Ectodermal cell (in vitro differentiated cells): ENCODE data around the gene ADAP1.

Experiments used
- H3K27ac ChIP-seq: 2 replicates; pipeline ENCODE4 v1.7.0; 2013; ENCODE audit warnings: mild to moderate bottlenecking, low read depth, low read length; ENCODE audit not compliant: insufficient read depth, poor library complexity, severe bottlenecking
- H3K27me3 ChIP-seq: 2 replicates; pipeline ENCODE4 v1.7.0; 2013; ENCODE audit warnings: mild to moderate bottlenecking, low read length; ENCODE audit not compliant: insufficient read depth, control insufficient read depth, poor library complexity, severe bottlenecking
- H3K36me3 ChIP-seq: one replicate; pipeline ENCODE4 v1.7.0; 2013; ENCODE audit warnings: low read length; ENCODE audit not compliant: control insufficient read depth, insufficient read depth
- H3K4me1 ChIP-seq: one replicate; pipeline ENCODE4 v1.7.0; 2013; ENCODE audit warnings: low read length; ENCODE audit not compliant: control insufficient read depth, insufficient read depth
- H3K4me3 ChIP-seq: 2 replicates; pipeline ENCODE4 v1.7.0; 2013; ENCODE audit warnings: low read depth, low read length, control low read depth; ENCODE audit not compliant: insufficient read depth
- H3K9me3 ChIP-seq: 2 replicates; pipeline ENCODE4 v1.7.0; 2013; ENCODE audit warnings: mild to moderate bottlenecking, low read length, moderate library complexity; ENCODE audit not compliant: control insufficient read depth
- WGBS, 2 experiments: methylation state at CpG; one replicate each; pipeline ENCODE4 v1.1.7; 2013; ENCODE audit warnings: missing lambda C conversion rate in 2 of 2; 5-methylcytosine and 5-hydroxymethylcytosine counted together

ADAP1 gene

GRCh38 chr7:867406-868188, 86.9 kb downstream of the ADAP1 start:
- H3K27me3 ChIP-seq: no peaks in the 10 kb centered on the region
- WGBS, 2 experiments: 95 to 96% methylated on average over 22 of the region's 22 CpGs
- H3K4me1 ChIP-seq: no peaks in the 10 kb centered on the region
- H3K27ac ChIP-seq: no peak overlapping the region
- no peak overlapping the region for H3K4me3 ChIP-seq
- H3K9me3 ChIP-seq: no peaks in the 10 kb centered on the region
- H3K36me3 ChIP-seq: peaks cover 44% of the 10 kb centered on the region

GRCh38 chr7:867001-867405, 87.5 kb downstream of the ADAP1 start:
- H3K4me1 ChIP-seq: no peaks in the 10 kb centered on the region
- H3K4me3 ChIP-seq: no peak overlapping the region
- H3K36me3 ChIP-seq: peaks cover 45% of the 10 kb centered on the region
- no peaks in the 10 kb centered on the region for H3K9me3 ChIP-seq
- H3K27me3 ChIP-seq: no peaks in the 10 kb centered on the region
- WGBS, 2 experiments: 97% methylated on average over 18 of the region's 18 CpGs
- H3K27ac ChIP-seq: no peak overlapping the region

GRCh38 chr7:865921-866320, 88.6 kb downstream of the ADAP1 start:
- Histone ChIP-seq H3K4me1 (no peaks in the 10 kb centered on the region), H3K27me3 (no peaks in the 10 kb centered on the region), H3K9me3 (no peaks in the 10 kb centered on the region), H3K36me3 (peaks cover 53% of the 10 kb centered on the region), H3K4me3 (no peak overlapping the region), H3K27ac (no peak overlapping the region)
- WGBS, 2 experiments: 97% methylated on average over 25 of the region's 25 CpGs

- WGBS, 2 experiments: 84 to 91% methylated on average over 16 of the region's 16 CpGs
- Histone ChIP-seq H3K4me1 (no peaks in the 10 kb centered on the region), H3K4me3 (no peak overlapping the region), H3K27ac (no peak overlapping the region), H3K36me3 (peaks cover 60% of the 10 kb centered on the region), H3K9me3 (no peaks in the 10 kb centered on the region), H3K27me3 (no peaks in the 10 kb centered on the region)
Observed at GRCh38 chr7:863106-863505, 91.4 kb downstream of the ADAP1 start.

GRCh38 chr7:862157-862556, 92.3 kb downstream of the ADAP1 start:
- Histone ChIP-seq H3K36me3 (peaks cover 54% of the 10 kb centered on the region), H3K9me3 (no peaks in the 10 kb centered on the region), H3K4me1 (no peaks in the 10 kb centered on the region), H3K27ac (no peak overlapping the region), H3K27me3 (no peaks in the 10 kb centered on the region), H3K4me3 (no peak overlapping the region)
- 89 to 92% methylated on average over 6 of the region's 6 CpGs for WGBS, 2 experiments

GRCh38 chr7:861222-861621, 93.3 kb downstream of the ADAP1 start:
- H3K36me3 ChIP-seq: peaks cover 58% of the 10 kb centered on the region

GRCh38 chr7:860149-860548, 94.3 kb downstream of the ADAP1 start:
- Histone ChIP-seq H3K4me3 (no peak overlapping the region), H3K4me1 (no peaks in the 10 kb centered on the region), H3K27ac (no peak overlapping the region), H3K27me3 (no peaks in the 10 kb centered on the region), H3K36me3 (peaks cover 48% of the 10 kb centered on the region), H3K9me3 (no peaks in the 10 kb centered on the region)
- WGBS, 2 experiments: 94 to 95% methylated on average over 21 of the region's 21 CpGs

More at GRCh38 chr7:861222-861621, 93.3 kb downstream of the ADAP1 start:
- Histone ChIP-seq H3K4me1 (no peaks in the 10 kb centered on the region), H3K27ac (no peak overlapping the region), H3K27me3 (no peaks in the 10 kb centered on the region), H3K9me3 (no peaks in the 10 kb centered on the region), H3K4me3 (no peak overlapping the region)
- WGBS, 2 experiments: 94 to 96% methylated on average over 9 of the region's 9 CpGs

- no peaks in the 10 kb centered on the region for H3K4me1 ChIP-seq
- peaks cover 47% of the 10 kb centered on the region for H3K36me3 ChIP-seq
- H3K9me3 ChIP-seq: no peaks in the 10 kb centered on the region
- H3K4me3 ChIP-seq: no peak overlapping the region
- H3K27me3 ChIP-seq: no peaks in the 10 kb centered on the region
- no peak overlapping the region for H3K27ac ChIP-seq
- 89 to 93% methylated on average over 16 of the region's 16 CpGs for WGBS, 2 experiments
Observed at GRCh38 chr7:859359-860030, 95.0 kb downstream of the ADAP1 start.

GRCh38 chr7:857661-858060, 96.8 kb downstream of the ADAP1 start:
- Histone ChIP-seq H3K27me3 (no peaks in the 10 kb centered on the region), H3K4me1 (no peaks in the 10 kb centered on the region), H3K9me3 (no peaks in the 10 kb centered on the region), H3K4me3 (no peak overlapping the region), H3K36me3 (peaks cover 61% of the 10 kb centered on the region), H3K27ac (no peak overlapping the region)
- WGBS, 2 experiments: 96 to 97% methylated on average over 9 of the region's 9 CpGs

GRCh38 chr7:856444-857095, 97.9 kb downstream of the ADAP1 start:
- H3K27me3 ChIP-seq: no peaks in the 10 kb centered on the region
- H3K27ac ChIP-seq: no peak overlapping the region
- H3K4me3 ChIP-seq: no peak overlapping the region
- 94% methylated on average over 30 of the region's 30 CpGs for WGBS, 2 experiments
- H3K9me3 ChIP-seq: no peaks in the 10 kb centered on the region
- peaks cover 55% of the 10 kb centered on the region for H3K36me3 ChIP-seq
- no peaks in the 10 kb centered on the region for H3K4me1 ChIP-seq
